Measurements from ENCODE around the gene ANKRD53. TPM values are rescaled to one million over a fixed set of nuclear protein-coding genes. Genes with fewer than 3 reads are reported as not detected.

The ANKRD53 gene
- total RNA-seq, 1 donor from 2014 or later, result 5.4 TPM

DNA sequence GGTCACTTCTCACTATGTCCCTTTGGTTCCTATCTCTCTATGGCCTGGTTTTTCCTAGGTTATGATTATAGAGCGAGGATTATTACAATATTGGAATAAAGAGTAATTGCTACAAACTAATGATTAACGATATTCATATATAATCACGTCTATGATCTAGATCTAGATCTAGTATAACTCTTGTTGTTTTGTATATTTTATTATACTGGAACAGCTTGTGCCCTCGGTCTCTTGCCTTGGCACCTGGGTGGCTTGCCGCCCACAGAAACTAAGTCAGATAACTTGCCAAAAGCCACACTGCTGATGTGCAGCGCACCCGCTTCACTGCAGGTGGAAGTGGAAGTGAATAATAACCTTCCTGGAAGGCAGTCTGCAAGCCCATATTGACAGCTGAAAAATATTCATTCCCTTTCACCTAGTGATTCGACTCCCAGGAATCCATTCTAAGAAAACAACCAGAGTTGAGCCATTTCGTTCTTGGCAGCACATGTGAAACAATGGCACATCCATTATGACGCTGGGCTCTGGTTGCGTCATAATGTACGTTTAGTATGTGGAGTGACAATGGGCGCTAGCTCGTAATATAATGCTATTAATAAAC lies 725 bp upstream of the ANKRD53 start:
- no peaks in the 10 kb centered on the region for H3K36me3 Mint-ChIP-seq (ENCODE audit: insufficient read depth)
- H3K9me3 Mint-ChIP-seq (ENCODE audit: low read depth), result no peaks in the 10 kb centered on the region
- TF ChIP-seq, protein P1, sequence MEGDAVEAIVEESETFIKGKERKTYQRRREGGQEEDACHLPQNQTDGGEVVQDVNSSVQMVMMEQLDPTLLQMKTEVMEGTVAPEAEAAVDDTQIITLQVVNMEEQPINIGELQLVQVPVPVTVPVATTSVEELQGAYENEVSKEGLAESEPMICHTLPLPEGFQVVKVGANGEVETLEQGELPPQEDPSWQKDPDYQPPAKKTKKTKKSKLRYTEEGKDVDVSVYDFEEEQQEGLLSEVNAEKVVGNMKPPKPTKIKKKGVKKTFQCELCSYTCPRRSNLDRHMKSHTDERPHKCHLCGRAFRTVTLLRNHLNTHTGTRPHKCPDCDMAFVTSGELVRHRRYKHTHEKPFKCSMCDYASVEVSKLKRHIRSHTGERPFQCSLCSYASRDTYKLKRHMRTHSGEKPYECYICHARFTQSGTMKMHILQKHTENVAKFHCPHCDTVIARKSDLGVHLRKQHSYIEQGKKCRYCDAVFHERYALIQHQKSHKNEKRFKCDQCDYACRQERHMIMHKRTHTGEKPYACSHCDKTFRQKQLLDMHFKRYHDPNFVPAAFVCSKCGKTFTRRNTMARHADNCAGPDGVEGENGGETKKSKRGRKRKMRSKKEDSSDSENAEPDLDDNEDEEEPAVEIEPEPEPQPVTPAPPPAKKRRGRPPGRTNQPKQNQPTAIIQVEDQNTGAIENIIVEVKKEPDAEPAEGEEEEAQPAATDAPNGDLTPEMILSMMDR (IDR thresholded peaks at IDR 0.05; ENCODE audit: unreplicated experiment), result peak; percentile 13
- no peak for DNase-seq (ENCODE audit: low spot score, unreplicated experiment)
- no peaks in the 10 kb centered on the region for H3K27me3 Mint-ChIP-seq
- H3K27ac Mint-ChIP-seq, result peak overlapping the region; percentile 94
- peaks cover 20% of the 10 kb centered on the region for H3K4me1 Mint-ChIP-seq (ENCODE audit: low read depth)
- peak overlapping the region; percentile 75 for H3K4me3 Mint-ChIP-seq (ENCODE audit: low read depth)

DNA sequence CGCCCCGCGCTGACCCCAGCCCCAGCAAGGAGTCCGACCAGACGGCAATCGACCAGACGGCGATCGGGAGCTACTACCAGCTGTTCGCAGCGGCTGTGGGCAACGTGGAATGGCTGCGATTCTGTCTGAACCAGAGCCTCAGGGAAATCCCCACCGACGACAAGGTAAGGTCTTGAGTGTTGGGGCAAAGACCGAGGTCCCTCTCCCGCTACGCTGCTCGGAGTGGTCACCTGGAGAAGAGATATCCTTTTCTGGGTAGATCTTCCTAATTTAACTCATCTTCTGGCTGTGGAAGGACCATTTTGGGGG lies 704 bp downstream of the ANKRD53 start:
- peak overlapping the region; percentile 60 for H3K4me3 Mint-ChIP-seq (ENCODE audit: low read depth)
- no peaks in the 10 kb centered on the region for H3K27me3 Mint-ChIP-seq
- DNase-seq (ENCODE audit: low spot score, unreplicated experiment), result no peak
- peaks cover 20% of the 10 kb centered on the region for H3K4me1 Mint-ChIP-seq (ENCODE audit: low read depth)
- TF ChIP-seq, protein P1 (IDR thresholded peaks at IDR 0.05; ENCODE audit: unreplicated experiment), result no peak
- H3K9me3 Mint-ChIP-seq (ENCODE audit: low read depth), result no peaks in the 10 kb centered on the region
- H3K27ac Mint-ChIP-seq, result peak overlapping the region; percentile 29
- no peaks in the 10 kb centered on the region for H3K36me3 Mint-ChIP-seq (ENCODE audit: insufficient read depth)

DNA sequence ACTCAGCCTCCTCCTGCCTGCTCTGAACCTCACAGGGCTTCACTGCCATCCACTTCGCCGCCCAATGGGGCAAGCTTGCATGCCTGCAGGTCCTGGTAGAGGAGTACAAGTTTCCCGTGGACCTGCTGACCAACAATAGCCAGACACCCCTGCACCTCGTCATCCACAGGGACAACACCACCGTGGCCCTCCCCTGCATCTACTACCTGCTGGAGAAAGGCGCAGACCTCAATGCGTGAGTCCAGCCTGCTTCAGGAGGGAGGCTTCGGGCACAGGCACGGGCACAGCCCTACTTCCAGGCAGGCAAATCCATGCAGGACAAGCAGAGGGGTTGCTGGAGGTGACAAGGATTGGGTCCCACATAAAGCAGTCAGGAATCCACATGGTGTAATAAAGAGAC lies 1.2 kb downstream of the ANKRD53 start:
- TF ChIP-seq, protein P1 (IDR thresholded peaks at IDR 0.05; ENCODE audit: unreplicated experiment), result no peak
- Mint-ChIP-seq H3K27ac (no peak overlapping the region), H3K27me3 (no peaks in the 10 kb centered on the region), H3K4me1 (ENCODE audit: low read depth) (peaks cover 20% of the 10 kb centered on the region), H3K4me3 (ENCODE audit: low read depth) (peak overlapping the region; percentile 60), H3K36me3 (ENCODE audit: insufficient read depth) (no peaks in the 10 kb centered on the region), H3K9me3 (ENCODE audit: low read depth) (no peaks in the 10 kb centered on the region)
- no peak for DNase-seq (ENCODE audit: low spot score, unreplicated experiment)

DNA sequence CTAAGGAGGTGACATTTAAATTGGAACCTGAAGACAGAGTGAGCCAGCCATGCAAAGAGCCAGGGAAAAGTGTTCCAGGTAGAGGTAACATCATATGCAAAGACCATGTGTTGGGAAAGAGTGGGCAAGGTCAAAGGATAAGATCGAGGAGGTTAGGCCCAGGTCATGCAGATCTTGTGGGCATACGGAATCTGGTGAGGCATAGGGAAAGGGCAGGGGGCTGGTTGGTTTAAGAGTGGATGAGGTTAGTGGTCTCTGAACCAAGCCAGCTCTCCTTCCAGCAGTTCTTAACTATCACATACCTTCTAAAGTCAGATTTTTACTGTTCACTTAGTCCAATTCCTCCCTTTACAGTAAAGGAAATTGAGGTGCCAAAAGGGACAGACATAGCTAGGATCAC lies 3.0 kb downstream of the ANKRD53 start:
- peaks cover 7% of the 10 kb centered on the region for H3K36me3 Mint-ChIP-seq (ENCODE audit: insufficient read depth)
- no peak overlapping the region for H3K27ac Mint-ChIP-seq
- peaks cover 10% of the 10 kb centered on the region for H3K4me1 Mint-ChIP-seq (ENCODE audit: low read depth)
- no peaks in the 10 kb centered on the region for H3K27me3 Mint-ChIP-seq
- no peaks in the 10 kb centered on the region for H3K9me3 Mint-ChIP-seq (ENCODE audit: low read depth)
- TF ChIP-seq, protein P1 (IDR thresholded peaks at IDR 0.05; ENCODE audit: unreplicated experiment), result no peak
- no peak for DNase-seq (ENCODE audit: low spot score, unreplicated experiment)
- no peak overlapping the region for H3K4me3 Mint-ChIP-seq (ENCODE audit: low read depth)

DNA sequence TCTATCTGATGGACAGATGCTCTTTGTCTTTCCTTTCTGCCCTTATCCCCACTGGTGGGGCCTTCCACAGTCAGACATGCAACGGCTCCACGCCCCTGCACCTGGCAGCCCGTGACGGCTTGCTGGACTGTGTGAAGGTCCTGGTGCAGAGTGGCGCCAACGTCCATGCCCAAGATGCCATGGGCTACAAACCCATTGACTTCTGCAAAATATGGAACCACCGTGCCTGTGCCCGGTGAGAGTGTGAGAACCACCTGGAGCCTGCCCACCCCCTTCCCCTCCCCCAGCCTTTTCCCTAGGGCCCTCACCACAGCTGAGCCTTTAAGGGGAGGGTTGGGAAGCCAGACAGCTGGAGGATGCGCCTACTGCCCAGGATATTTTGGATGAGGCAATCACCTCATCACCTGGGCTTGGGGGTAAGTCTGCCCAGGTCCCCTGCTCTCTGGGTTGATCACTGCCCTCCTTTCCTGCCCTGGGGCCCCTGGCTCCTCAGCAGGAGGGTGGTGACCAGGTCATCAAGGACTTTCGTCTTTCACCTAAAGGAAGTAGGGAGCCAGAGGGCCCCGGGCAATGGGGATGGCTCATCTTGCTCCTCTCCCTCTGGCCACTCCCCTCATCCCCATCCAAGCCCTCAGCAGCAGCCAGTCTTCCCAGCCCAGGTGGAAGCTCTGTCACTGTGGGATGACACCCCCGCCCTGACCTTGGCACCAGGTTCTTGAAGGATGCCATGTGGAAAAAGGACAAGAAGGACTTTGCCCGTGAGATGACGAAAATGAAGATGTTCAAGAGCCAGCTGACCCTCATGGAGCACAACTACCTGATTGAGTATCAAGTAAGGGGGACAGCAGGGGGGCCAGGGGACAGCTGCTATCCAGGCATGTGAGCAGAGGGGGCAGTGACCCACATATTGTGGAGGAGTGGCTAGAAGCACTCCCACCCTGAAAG lies 3.7 kb downstream of the ANKRD53 start:
- no peaks in the 10 kb centered on the region for H3K27me3 Mint-ChIP-seq
- TF ChIP-seq, protein P1 (IDR thresholded peaks at IDR 0.05; ENCODE audit: unreplicated experiment), result no peak
- no peak overlapping the region for H3K27ac Mint-ChIP-seq
- H3K9me3 Mint-ChIP-seq (ENCODE audit: low read depth), result no peaks in the 10 kb centered on the region
- H3K4me1 Mint-ChIP-seq (ENCODE audit: low read depth), result peaks cover 6% of the 10 kb centered on the region
- H3K4me3 Mint-ChIP-seq (ENCODE audit: low read depth), result no peak overlapping the region
- no peak for DNase-seq (ENCODE audit: low spot score, unreplicated experiment)
- peaks cover 8% of the 10 kb centered on the region for H3K36me3 Mint-ChIP-seq (ENCODE audit: insufficient read depth)
